Nephron (organoid): ENCODE measurements around the gene DCAF8.
A peak's percentile ranks its signal among the peaks of the same experiment; 100 is the strongest.

ENCODE experiments used
- H3K27ac Mint-ChIP-seq, 3 experiments: 2 replicates each; pipeline ENCODE4 v1.8.0; 2020; ENCODE audit warnings: mixed read lengths in 3 of 3, mild to moderate bottlenecking in 2 of 3, moderate library complexity in 1 of 3
- H3K27me3 Mint-ChIP-seq: 2 replicates; pipeline ENCODE4 v1.8.0; 2021; ENCODE audit warnings: low read depth, mild to moderate bottlenecking, moderate library complexity, mixed read lengths
- H3K36me3 Mint-ChIP-seq: 2 replicates; pipeline ENCODE4 v1.8.0; 2020; ENCODE audit warnings: low read depth, mixed read lengths
- H3K4me1 Mint-ChIP-seq: 2 replicates; pipeline ENCODE4 v1.8.0; 2020; ENCODE audit warnings: mixed read lengths
- H3K4me3 Mint-ChIP-seq, 3 experiments: 2 replicates each; pipeline ENCODE4 v1.8.0; 2020; ENCODE audit warnings: mild to moderate bottlenecking in 3 of 3, mixed read lengths in 3 of 3, moderate library complexity in 2 of 3
- H3K9me3 Mint-ChIP-seq: 2 replicates; pipeline ENCODE4 v1.8.0; 2020; ENCODE audit warnings: mixed read lengths
- TF ChIP-seq, protein P1 (sequence below), 3 experiments: fragments of 200-600 bp; sonication (generic); IDR thresholded peaks; one replicate each; pipeline ENCODE4 v1.5.0; 2021; ENCODE audit warnings: antibody characterized with exemption in 3 of 3; ENCODE audit not compliant: unreplicated experiment in 3 of 3

Gene DCAF8

DNA sequence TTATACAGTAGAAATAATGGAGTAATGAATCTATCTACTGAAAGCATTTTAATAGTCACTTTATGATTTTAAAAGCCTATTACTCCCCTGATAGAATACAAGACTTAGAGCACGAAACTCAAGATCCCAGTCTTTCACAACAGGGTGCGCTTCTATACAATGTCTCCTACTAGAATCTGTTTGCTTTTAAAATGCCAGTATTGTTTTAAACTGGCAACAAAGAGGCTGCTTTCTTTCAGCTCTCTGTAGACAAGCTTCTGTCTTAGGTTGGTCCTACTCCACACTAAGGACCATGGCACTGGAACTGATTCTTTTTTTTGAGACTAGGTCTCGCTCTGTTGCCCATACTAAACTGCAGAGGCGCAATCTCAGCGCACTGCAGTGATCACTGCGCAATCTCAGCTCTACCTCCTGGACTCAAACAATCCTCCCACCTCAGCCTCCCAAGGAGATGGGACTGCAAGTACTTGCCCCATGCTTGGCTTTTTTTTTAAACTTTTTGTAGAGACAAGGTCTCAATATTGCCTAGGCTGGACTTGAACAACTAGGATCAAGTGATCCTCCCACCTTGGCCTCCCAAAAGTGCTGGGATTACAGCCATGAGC is 4.8 kb downstream of the DCAF8 start:
- H3K36me3 Mint-ChIP-seq: peaks cover 15% of the 10 kb centered on the region
- peak overlapping the region in 1 of 3 experiments; percentile 41 for H3K4me3 Mint-ChIP-seq
- H3K4me1 Mint-ChIP-seq: peaks cover 48% of the 10 kb centered on the region
- no peaks in the 10 kb centered on the region for H3K27me3 Mint-ChIP-seq
- H3K9me3 Mint-ChIP-seq: no peaks in the 10 kb centered on the region
- TF ChIP-seq, protein P1, sequence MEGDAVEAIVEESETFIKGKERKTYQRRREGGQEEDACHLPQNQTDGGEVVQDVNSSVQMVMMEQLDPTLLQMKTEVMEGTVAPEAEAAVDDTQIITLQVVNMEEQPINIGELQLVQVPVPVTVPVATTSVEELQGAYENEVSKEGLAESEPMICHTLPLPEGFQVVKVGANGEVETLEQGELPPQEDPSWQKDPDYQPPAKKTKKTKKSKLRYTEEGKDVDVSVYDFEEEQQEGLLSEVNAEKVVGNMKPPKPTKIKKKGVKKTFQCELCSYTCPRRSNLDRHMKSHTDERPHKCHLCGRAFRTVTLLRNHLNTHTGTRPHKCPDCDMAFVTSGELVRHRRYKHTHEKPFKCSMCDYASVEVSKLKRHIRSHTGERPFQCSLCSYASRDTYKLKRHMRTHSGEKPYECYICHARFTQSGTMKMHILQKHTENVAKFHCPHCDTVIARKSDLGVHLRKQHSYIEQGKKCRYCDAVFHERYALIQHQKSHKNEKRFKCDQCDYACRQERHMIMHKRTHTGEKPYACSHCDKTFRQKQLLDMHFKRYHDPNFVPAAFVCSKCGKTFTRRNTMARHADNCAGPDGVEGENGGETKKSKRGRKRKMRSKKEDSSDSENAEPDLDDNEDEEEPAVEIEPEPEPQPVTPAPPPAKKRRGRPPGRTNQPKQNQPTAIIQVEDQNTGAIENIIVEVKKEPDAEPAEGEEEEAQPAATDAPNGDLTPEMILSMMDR (IDR thresholded peaks at IDR 0.05; ENCODE audit: unreplicated experiment in 3 of 3): no peak
- H3K27ac Mint-ChIP-seq: peak overlapping the region in 2 of 3 experiments; percentile 51 to 56

GRCh38 chr1:160256396-160257046 is 5.8 kb downstream of the DCAF8 start:
- TF ChIP-seq, protein P1 (IDR thresholded peaks at IDR 0.05; ENCODE audit: unreplicated experiment in 3 of 3): no peak
- Mint-ChIP-seq H3K27me3 (no peaks in the 10 kb centered on the region), H3K27ac (peak overlapping the region; percentile 56 to 68 (median 63)), H3K9me3 (no peaks in the 10 kb centered on the region), H3K36me3 (peaks cover 24% of the 10 kb centered on the region), H3K4me3 (peak overlapping the region in 1 of 3 experiments; percentile 16), H3K4me1 (peaks cover 57% of the 10 kb centered on the region)

- peak overlapping the region in 2 of 3 experiments; percentile 63 to 68 for H3K27ac Mint-ChIP-seq
- peaks cover 27% of the 10 kb centered on the region for H3K36me3 Mint-ChIP-seq
- no peaks in the 10 kb centered on the region for H3K27me3 Mint-ChIP-seq
- no peak overlapping the region for H3K4me3 Mint-ChIP-seq
- no peaks in the 10 kb centered on the region for H3K9me3 Mint-ChIP-seq
- peaks cover 60% of the 10 kb centered on the region for H3K4me1 Mint-ChIP-seq
- TF ChIP-seq, protein P1 (IDR thresholded peaks at IDR 0.05; ENCODE audit: unreplicated experiment in 3 of 3): no peak
These were observed 6.5 kb downstream of the DCAF8 start for GRCh38 chr1:160255781-160256300.

- H3K4me1 Mint-ChIP-seq: peaks cover 36% of the 10 kb centered on the region
- H3K4me3 Mint-ChIP-seq: no peak overlapping the region
- H3K36me3 Mint-ChIP-seq: peaks cover 28% of the 10 kb centered on the region
- no peaks in the 10 kb centered on the region for H3K9me3 Mint-ChIP-seq
- H3K27ac Mint-ChIP-seq: peak overlapping the region; percentile 65 to 78 (median 68)
- no peaks in the 10 kb centered on the region for H3K27me3 Mint-ChIP-seq
- TF ChIP-seq, protein P1 (IDR thresholded peaks at IDR 0.05; ENCODE audit: unreplicated experiment in 3 of 3): peak; percentile 74 to 79 (median 77)
These were observed 10.4 kb downstream of the DCAF8 start for GRCh38 chr1:160251687-160252526.

DNA sequence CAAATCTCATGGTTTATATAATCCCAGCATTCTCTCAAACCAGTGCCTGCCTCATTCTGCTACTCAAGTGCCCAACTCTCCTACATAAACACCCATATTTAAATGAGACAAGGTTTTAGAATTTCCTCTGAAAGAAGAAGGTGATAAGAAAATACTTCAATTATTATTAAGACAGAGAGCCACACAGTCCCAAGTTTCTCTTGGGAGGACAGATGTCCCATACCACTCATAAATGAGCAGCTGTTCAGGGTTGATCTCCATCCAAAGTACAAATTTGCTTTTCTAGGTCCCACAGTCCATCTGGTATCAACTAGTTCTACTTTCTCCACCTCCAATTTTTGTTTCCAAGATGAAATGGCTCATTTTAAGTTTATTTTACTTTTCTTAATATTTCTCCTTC is 11.3 kb downstream of the DCAF8 start:
- TF ChIP-seq, protein P1 (IDR thresholded peaks at IDR 0.05; ENCODE audit: unreplicated experiment in 3 of 3): no peak
- peaks cover 36% of the 10 kb centered on the region for H3K4me1 Mint-ChIP-seq
- H3K27ac Mint-ChIP-seq: peak overlapping the region in 2 of 3 experiments; percentile 54 to 65
- H3K27me3 Mint-ChIP-seq: no peaks in the 10 kb centered on the region
- H3K36me3 Mint-ChIP-seq: peaks cover 28% of the 10 kb centered on the region
- H3K4me3 Mint-ChIP-seq: no peak overlapping the region
- H3K9me3 Mint-ChIP-seq: no peaks in the 10 kb centered on the region
